ENCODE results near the gene FAM110A. TPM values are rescaled to one million over a fixed set of nuclear protein-coding genes. Genes with fewer than 3 reads are reported as not detected.

The FAM110A gene
- total RNA-seq, 2 experiments from 2014 or later = 21.3 to 21.4 TPM

GRCh38 chr20:831251-831650 is 2.3 kb upstream of the FAM110A start:
- H3K4me1 Mint-ChIP-seq = peaks cover 18% of the 10 kb centered on the region
- no peak overlapping the region for H3K27ac Mint-ChIP-seq
- H3K4me3 Mint-ChIP-seq = no peak overlapping the region
- DNase-seq = no peak
- H3K27me3 Mint-ChIP-seq = no peaks in the 10 kb centered on the region
- H3K9me3 Mint-ChIP-seq = no peaks in the 10 kb centered on the region
- H3K36me3 Mint-ChIP-seq = peaks cover 4% of the 10 kb centered on the region

GRCh38 chr20:831956-832355 is 1.6 kb upstream of the FAM110A start:
- no peak for DNase-seq
- Mint-ChIP-seq H3K27ac (no peak overlapping the region), H3K4me3 (no peak overlapping the region)

GRCh38 chr20:833121-833449 is 430 bp upstream of the FAM110A start:
- H3K36me3 Mint-ChIP-seq = peaks cover 12% of the 10 kb centered on the region
- no peaks in the 10 kb centered on the region for H3K9me3 Mint-ChIP-seq
- peaks cover 32% of the 10 kb centered on the region for H3K4me1 Mint-ChIP-seq
- H3K27me3 Mint-ChIP-seq = no peaks in the 10 kb centered on the region
- H3K4me3 Mint-ChIP-seq = peak overlapping the region; percentile 91
- H3K27ac Mint-ChIP-seq = peak overlapping the region; percentile 80
- no peak for DNase-seq

More at GRCh38 chr20:831956-832355, 1.6 kb upstream of the FAM110A start:
- no peaks in the 10 kb centered on the region for H3K9me3 Mint-ChIP-seq
- no peaks in the 10 kb centered on the region for H3K27me3 Mint-ChIP-seq
- H3K36me3 Mint-ChIP-seq = peaks cover 7% of the 10 kb centered on the region
- peaks cover 25% of the 10 kb centered on the region for H3K4me1 Mint-ChIP-seq

- peak overlapping the region; percentile 78 for H3K27ac Mint-ChIP-seq
- peaks cover 17% of the 10 kb centered on the region for H3K36me3 Mint-ChIP-seq
- no peaks in the 10 kb centered on the region for H3K27me3 Mint-ChIP-seq
- DNase-seq = no peak
- peak overlapping the region; percentile 91 for H3K4me3 Mint-ChIP-seq
- no peaks in the 10 kb centered on the region for H3K9me3 Mint-ChIP-seq
- peaks cover 32% of the 10 kb centered on the region for H3K4me1 Mint-ChIP-seq
Observed at GRCh38 chr20:834151-834746, 734 bp downstream of the FAM110A start.

GRCh38 chr20:835608-836045 is 2.1 kb downstream of the FAM110A start:
- no peaks in the 10 kb centered on the region for H3K27me3 Mint-ChIP-seq
- peaks cover 32% of the 10 kb centered on the region for H3K4me1 Mint-ChIP-seq
- peaks cover 17% of the 10 kb centered on the region for H3K36me3 Mint-ChIP-seq
- H3K4me3 Mint-ChIP-seq = peak overlapping the region; percentile 33
- H3K27ac Mint-ChIP-seq = peak overlapping the region; percentile 3
- no peaks in the 10 kb centered on the region for H3K9me3 Mint-ChIP-seq
- DNase-seq = no peak

GRCh38 chr20:836190-836589 is 2.7 kb downstream of the FAM110A start:
- no peak overlapping the region for H3K4me3 Mint-ChIP-seq
- peaks cover 17% of the 10 kb centered on the region for H3K36me3 Mint-ChIP-seq
- H3K4me1 Mint-ChIP-seq = peaks cover 32% of the 10 kb centered on the region
- no peaks in the 10 kb centered on the region for H3K27me3 Mint-ChIP-seq
- DNase-seq = no peak
- H3K9me3 Mint-ChIP-seq = no peaks in the 10 kb centered on the region
- no peak overlapping the region for H3K27ac Mint-ChIP-seq

- Mint-ChIP-seq H3K27me3 (no peaks in the 10 kb centered on the region), H3K36me3 (peaks cover 17% of the 10 kb centered on the region), H3K27ac (no peak overlapping the region), H3K4me1 (peaks cover 38% of the 10 kb centered on the region), H3K4me3 (no peak overlapping the region), H3K9me3 (no peaks in the 10 kb centered on the region)
- no peak for DNase-seq
Observed at GRCh38 chr20:839015-839414, 5.5 kb downstream of the FAM110A start.

GRCh38 chr20:839626-840025 is 6.1 kb downstream of the FAM110A start:
- no peaks in the 10 kb centered on the region for H3K9me3 Mint-ChIP-seq
- DNase-seq = no peak
- no peaks in the 10 kb centered on the region for H3K27me3 Mint-ChIP-seq
- H3K4me1 Mint-ChIP-seq = peaks cover 39% of the 10 kb centered on the region
- H3K27ac Mint-ChIP-seq = no peak overlapping the region
- peak overlapping the region; percentile 37 for H3K4me3 Mint-ChIP-seq
- peaks cover 17% of the 10 kb centered on the region for H3K36me3 Mint-ChIP-seq

GRCh38 chr20:840503-840857 is 7.0 kb downstream of the FAM110A start:
- Mint-ChIP-seq H3K4me3 (peak overlapping the region; percentile 59), H3K4me1 (peaks cover 33% of the 10 kb centered on the region), H3K27ac (no peak overlapping the region), H3K9me3 (no peaks in the 10 kb centered on the region), H3K36me3 (peaks cover 15% of the 10 kb centered on the region), H3K27me3 (no peaks in the 10 kb centered on the region)
- DNase-seq = no peak

GRCh38 chr20:840858-841567 is 7.5 kb downstream of the FAM110A start:
- Mint-ChIP-seq H3K27me3 (no peaks in the 10 kb centered on the region), H3K36me3 (peaks cover 17% of the 10 kb centered on the region), H3K9me3 (no peaks in the 10 kb centered on the region), H3K27ac (no peak overlapping the region), H3K4me3 (peak overlapping the region; percentile 59), H3K4me1 (peaks cover 33% of the 10 kb centered on the region)
- no peak for DNase-seq

GRCh38 chr20:841568-842546 is 8.3 kb downstream of the FAM110A start:
- H3K9me3 Mint-ChIP-seq = no peaks in the 10 kb centered on the region
- peaks cover 34% of the 10 kb centered on the region for H3K4me1 Mint-ChIP-seq
- peaks cover 16% of the 10 kb centered on the region for H3K36me3 Mint-ChIP-seq
- H3K4me3 Mint-ChIP-seq = peak overlapping the region; percentile 76
- H3K27me3 Mint-ChIP-seq = no peaks in the 10 kb centered on the region
- H3K27ac Mint-ChIP-seq = no peak overlapping the region
- no peak for DNase-seq

- Mint-ChIP-seq H3K27me3 (no peaks in the 10 kb centered on the region), H3K27ac (no peak overlapping the region), H3K4me3 (no peak overlapping the region), H3K9me3 (no peaks in the 10 kb centered on the region), H3K4me1 (peaks cover 34% of the 10 kb centered on the region), H3K36me3 (peaks cover 16% of the 10 kb centered on the region)
- DNase-seq = no peak
Observed at GRCh38 chr20:842547-842940, 9.0 kb downstream of the FAM110A start.

GRCh38 chr20:843912-844311 is 10.4 kb downstream of the FAM110A start:
- peaks cover 13% of the 10 kb centered on the region for H3K36me3 Mint-ChIP-seq
- no peak overlapping the region for H3K27ac Mint-ChIP-seq
- peaks cover 40% of the 10 kb centered on the region for H3K4me1 Mint-ChIP-seq
- H3K27me3 Mint-ChIP-seq = no peaks in the 10 kb centered on the region
- no peak overlapping the region for H3K4me3 Mint-ChIP-seq
- DNase-seq = no peak
- H3K9me3 Mint-ChIP-seq = no peaks in the 10 kb centered on the region

GRCh38 chr20:844473-845225 is 11.1 kb downstream of the FAM110A start:
- peak; percentile 82 for DNase-seq
- H3K4me1 Mint-ChIP-seq = peaks cover 40% of the 10 kb centered on the region
- H3K9me3 Mint-ChIP-seq = no peaks in the 10 kb centered on the region

More at GRCh38 chr20:844473-845225, 11.1 kb downstream of the FAM110A start:
- Mint-ChIP-seq H3K27me3 (no peaks in the 10 kb centered on the region), H3K27ac (peak overlapping the region; percentile 79), H3K4me3 (peak overlapping the region; percentile 86), H3K36me3 (peaks cover 13% of the 10 kb centered on the region)
